GM20000 (cell line): ENCODE measurements around the gene SWAP70.

Source experiments
- DNase-seq: peaks from one replicate; pipeline ENCODE4 v3.0.0; 2012; ENCODE audit warnings: low spot score
- CTCF ChIP-seq: IDR thresholded peaks from 2 replicates; pipeline ENCODE4 v1.5.1; 2012; ENCODE audit warnings: mild to moderate bottlenecking, control low read depth; ENCODE audit errors: extremely low read depth, missing control alignments

The SWAP70 gene

DNA sequence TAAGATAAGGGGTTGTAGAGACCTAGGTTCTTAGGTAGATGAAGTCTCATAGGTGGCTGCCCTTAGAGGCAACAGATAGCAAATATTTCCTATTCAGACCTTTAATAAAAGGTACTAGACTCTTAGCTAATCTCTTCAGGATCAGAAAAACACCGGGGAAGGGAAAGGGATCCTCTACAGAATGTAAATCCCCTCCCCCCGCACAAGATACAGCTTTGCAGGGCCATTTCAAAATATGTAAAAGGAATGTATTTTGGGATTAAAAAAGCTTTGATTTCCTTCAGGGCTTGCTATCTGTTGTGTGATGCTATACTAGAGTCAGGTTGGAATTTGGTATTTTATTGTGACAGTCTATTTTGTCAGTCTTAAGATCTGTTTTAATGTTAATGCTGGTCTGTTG lies 113.2 kb downstream of the SWAP70 start:
- no peak for DNase-seq
- TF ChIP-seq CTCF, result no peak

DNA sequence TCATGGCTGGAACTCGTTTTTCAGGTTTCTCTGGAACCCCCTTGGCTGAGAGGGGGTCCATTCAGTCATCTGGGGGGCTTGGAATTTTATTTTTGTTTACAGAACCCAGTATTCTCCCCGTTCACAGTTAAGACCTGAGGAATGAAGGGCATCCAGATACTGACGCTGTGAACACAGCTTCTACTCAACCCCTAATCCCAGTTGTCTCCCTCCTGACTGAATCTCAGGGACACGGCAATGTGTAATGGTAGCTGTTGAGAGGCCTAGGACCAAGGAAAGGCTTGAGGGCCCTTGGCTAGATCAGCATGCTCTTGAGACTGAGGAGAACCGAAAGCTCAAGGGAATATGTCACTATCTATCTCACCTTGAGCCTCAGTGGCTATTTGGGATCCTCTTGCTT lies 113.6 kb downstream of the SWAP70 start:
- no peak for TF ChIP-seq CTCF
- no peak for DNase-seq

DNA sequence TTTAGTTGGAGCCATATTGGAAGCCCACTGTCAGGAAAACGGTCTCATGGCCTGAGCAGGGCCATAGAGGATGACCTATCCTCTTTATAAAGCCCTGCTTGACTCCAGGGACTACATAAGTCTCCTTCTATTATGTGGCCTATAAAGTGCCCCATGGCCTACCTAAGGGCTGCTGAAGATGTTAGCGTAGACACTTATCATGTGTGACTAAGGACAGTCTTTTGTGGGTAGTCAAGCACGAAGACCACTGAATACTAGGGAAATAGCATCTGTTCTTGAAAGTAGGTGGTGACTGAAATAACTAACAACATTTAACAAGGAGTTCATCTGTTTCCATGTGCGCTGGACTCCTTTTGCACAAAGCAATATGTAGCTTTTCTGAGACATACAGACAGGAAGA lies 117.1 kb downstream of the SWAP70 start:
- no peak for TF ChIP-seq CTCF
- DNase-seq, result no peak

GRCh38 chr11:9783986-9784385 lies 120.1 kb downstream of the SWAP70 start:
- TF ChIP-seq CTCF, result no peak
- DNase-seq, result no peak

- DNase-seq, result no peak
- no peak for TF ChIP-seq CTCF
Measured at GRCh38 chr11:9784602-9785315, 120.9 kb downstream of the SWAP70 start.

DNA sequence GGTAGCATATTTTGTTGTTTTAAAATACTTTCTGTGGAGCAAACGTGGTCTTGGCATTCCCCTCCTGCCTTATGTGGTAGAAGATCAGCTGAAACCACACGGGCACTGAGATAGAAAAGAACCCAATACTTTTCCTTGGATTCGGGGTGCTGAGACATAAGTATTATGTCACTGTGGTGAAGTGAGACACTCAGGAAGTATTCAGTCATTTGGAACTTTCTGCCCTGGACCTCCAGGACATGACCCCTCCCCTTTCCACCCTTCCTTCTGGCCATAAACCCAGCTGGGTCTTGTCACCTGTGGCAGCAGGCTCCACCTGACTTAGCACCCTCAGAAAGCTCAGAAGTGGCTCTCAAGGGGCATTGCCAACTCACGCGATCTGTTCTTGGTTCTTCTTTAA lies 123.4 kb downstream of the SWAP70 start:
- TF ChIP-seq CTCF, result no peak
- DNase-seq, result no peak

- no peak for DNase-seq
- no peak for TF ChIP-seq CTCF
Measured at GRCh38 chr11:9787981-9788521, 124.2 kb downstream of the SWAP70 start.
